Peyer's patch (tissue), 4 donors: ENCODE measurements around the gene SNX8. TPM values are rescaled to one million over a fixed set of nuclear protein-coding genes. Genes with fewer than 3 reads are reported as not detected.

ENCODE experiments used
- DNase-seq, 3 donors: peaks; one replicate each; pipeline ENCODE4 v3.0.0-alpha.2; 2017 to 2019
- H3K27ac ChIP-seq, 4 donors: fragments of 200-600 bp; sonication (generic); one replicate each; pipeline ENCODE4 v1.5.1; 2016 to 2019
- H3K27me3 ChIP-seq, 2 donors: fragments of 200-600 bp; sonication (generic); one replicate each; pipeline ENCODE4 v1.5.1; 2019
- H3K36me3 ChIP-seq, 3 donors: fragments of 200-600 bp; sonication (generic); one replicate each; pipeline ENCODE4 v1.5.1; 2016 to 2019
- H3K4me1 ChIP-seq, 4 donors: fragments of 200-600 bp; sonication (generic); one replicate each; pipeline ENCODE4 v1.5.1; 2016 to 2019
- H3K4me3 ChIP-seq, 4 donors: fragments of 200-600 bp; sonication (generic); 1 replicate in 3 of 4; 2 replicates in 1 of 4; pipeline ENCODE4 v1.5.1; 2016 to 2019; ENCODE audit warnings: mild to moderate bottlenecking in 1 of 4
- H3K9me3 ChIP-seq, 4 donors: fragments of 200-600 bp; sonication (generic); one replicate each; pipeline ENCODE4 v1.5.1; 2016 to 2019; ENCODE audit warnings: mild to moderate bottlenecking in 1 of 4
- CTCF ChIP-seq, 6 experiments: fragments of 450-650 bp in 4 of 6; fragments of 200-600 bp in 2 of 6; sonication (generic) in 1 of 6; IDR thresholded peaks; one replicate each; pipeline ENCODE4 v1.5.1; 2017 to 2019; ENCODE audit warnings: antibody characterized with exemption in 6 of 6, mild to moderate bottlenecking in 3 of 6, moderate library complexity in 1 of 6
- POLR2A ChIP-seq, 2 donors: fragments of 450-650 bp; IDR thresholded peaks; one replicate each; pipeline ENCODE4 v1.5.1; 2017; ENCODE audit warnings: antibody characterized with exemption in 2 of 2, mild to moderate bottlenecking in 2 of 2, moderate library complexity in 2 of 2
- total RNA-seq, 4 donors: library from RNA; depleted of rRNA; stranded (reverse); fragments of >200 nt; gene quantifications; one replicate each; pipeline ENCODE4 v1.1.0, GENCODE V29; 2016

SNX8 gene
- total RNA-seq, 4 donors from 2014 or later = 10.5 to 38.8 (median 19.2) TPM

- Histone ChIP-seq H3K9me3 (no peaks in the 10 kb centered on the region), H3K27ac (no peak overlapping the region), H3K27me3 (no peaks in the 10 kb centered on the region), H3K4me3 (no peak overlapping the region), H3K36me3 (peaks cover 0 to 81% (median 0%) of the 10 kb centered on the region in 3 donors), H3K4me1 (no peaks in the 10 kb centered on the region)
- TF ChIP-seq POLR2A (IDR thresholded peaks at IDR 0.05) (no peak), CTCF (IDR thresholded peaks at IDR 0.05) (no peak)
- DNase-seq = no peak
Observed at GRCh38 chr7:2217206-2217605, 97.0 kb downstream of the SNX8 start.

- TF ChIP-seq POLR2A (IDR thresholded peaks at IDR 0.05) (no peak), CTCF (IDR thresholded peaks at IDR 0.05) (no peak)
- no peaks in the 10 kb centered on the region for H3K9me3 ChIP-seq
- H3K36me3 ChIP-seq = peaks cover 0 to 76% (median 0%) of the 10 kb centered on the region in 3 donors
- no peaks in the 10 kb centered on the region for H3K27me3 ChIP-seq
- DNase-seq = no peak
- no peaks in the 10 kb centered on the region for H3K4me1 ChIP-seq
- no peak overlapping the region for H3K27ac ChIP-seq
- no peak overlapping the region for H3K4me3 ChIP-seq
Observed at GRCh38 chr7:2215851-2216250, 98.4 kb downstream of the SNX8 start.

GRCh38 chr7:2214636-2215035, 99.6 kb downstream of the SNX8 start:
- no peak for DNase-seq
- Histone ChIP-seq H3K27ac (no peak overlapping the region), H3K27me3 (no peaks in the 10 kb centered on the region), H3K36me3 (peaks cover 0 to 74% (median 0%) of the 10 kb centered on the region in 3 donors), H3K4me1 (no peaks in the 10 kb centered on the region), H3K4me3 (no peak overlapping the region), H3K9me3 (no peaks in the 10 kb centered on the region)
- TF ChIP-seq POLR2A (IDR thresholded peaks at IDR 0.05) = no peak
- TF ChIP-seq CTCF (IDR thresholded peaks at IDR 0.05) = no peak

- no peak for DNase-seq
- Histone ChIP-seq H3K27ac (no peak overlapping the region), H3K4me1 (no peaks in the 10 kb centered on the region), H3K36me3 (peaks cover 0 to 70% (median 0%) of the 10 kb centered on the region in 3 donors), H3K9me3 (no peaks in the 10 kb centered on the region), H3K27me3 (no peaks in the 10 kb centered on the region), H3K4me3 (no peak overlapping the region)
- no peak for TF ChIP-seq CTCF (IDR thresholded peaks at IDR 0.05)
- no peak for TF ChIP-seq POLR2A (IDR thresholded peaks at IDR 0.05)
Observed at GRCh38 chr7:2213551-2214215, 100.6 kb downstream of the SNX8 start.

GRCh38 chr7:2212906-2213305, 101.3 kb downstream of the SNX8 start:
- TF ChIP-seq POLR2A (IDR thresholded peaks at IDR 0.05) = no peak
- TF ChIP-seq CTCF (IDR thresholded peaks at IDR 0.05) = no peak
- no peaks in the 10 kb centered on the region for H3K9me3 ChIP-seq
- H3K27me3 ChIP-seq = no peaks in the 10 kb centered on the region
- peaks cover 0 to 62% (median 0%) of the 10 kb centered on the region in 3 donors for H3K36me3 ChIP-seq
- H3K4me3 ChIP-seq = no peak overlapping the region
- H3K27ac ChIP-seq = no peak overlapping the region
- no peak for DNase-seq
- no peaks in the 10 kb centered on the region for H3K4me1 ChIP-seq
